ENCODE results near the gene UFL1. TPM values are rescaled to one million over a fixed set of nuclear protein-coding genes. Genes with fewer than 3 reads are reported as not detected.

UFL1 gene
- total RNA-seq, 3 donors from 2014 or later, result 21.5 to 24.9 (median 24.3) TPM

DNA sequence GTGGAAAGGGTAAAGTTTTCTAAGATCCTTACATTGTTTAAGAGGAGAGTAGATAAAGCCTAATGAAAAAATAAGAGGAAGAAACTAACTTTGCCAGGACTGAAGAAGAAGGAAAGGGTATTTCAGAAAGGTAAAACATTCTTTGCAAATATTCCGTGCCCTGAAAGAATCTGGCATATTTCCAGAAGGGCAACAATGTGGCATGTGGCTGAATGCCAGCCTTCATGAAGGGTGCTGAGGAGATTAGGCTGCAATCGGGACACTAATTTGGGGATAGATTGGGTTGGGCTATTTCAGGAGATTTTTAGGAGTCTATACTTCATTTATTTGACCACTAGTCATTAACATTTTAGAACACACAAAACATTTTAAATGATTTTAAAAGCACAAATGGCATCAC lies 16.2 kb upstream of the UFL1 start:
- Histone ChIP-seq H3K4me3 (no peak overlapping the region), H3K36me3 (ENCODE audit: low read depth) (no peaks in the 10 kb centered on the region), H3K4me1 (ENCODE audit: low read depth) (no peaks in the 10 kb centered on the region), H3K9me3 (peaks cover 18% of the 10 kb centered on the region)
- ATAC-seq, result no peak
- TF ChIP-seq, protein P1, sequence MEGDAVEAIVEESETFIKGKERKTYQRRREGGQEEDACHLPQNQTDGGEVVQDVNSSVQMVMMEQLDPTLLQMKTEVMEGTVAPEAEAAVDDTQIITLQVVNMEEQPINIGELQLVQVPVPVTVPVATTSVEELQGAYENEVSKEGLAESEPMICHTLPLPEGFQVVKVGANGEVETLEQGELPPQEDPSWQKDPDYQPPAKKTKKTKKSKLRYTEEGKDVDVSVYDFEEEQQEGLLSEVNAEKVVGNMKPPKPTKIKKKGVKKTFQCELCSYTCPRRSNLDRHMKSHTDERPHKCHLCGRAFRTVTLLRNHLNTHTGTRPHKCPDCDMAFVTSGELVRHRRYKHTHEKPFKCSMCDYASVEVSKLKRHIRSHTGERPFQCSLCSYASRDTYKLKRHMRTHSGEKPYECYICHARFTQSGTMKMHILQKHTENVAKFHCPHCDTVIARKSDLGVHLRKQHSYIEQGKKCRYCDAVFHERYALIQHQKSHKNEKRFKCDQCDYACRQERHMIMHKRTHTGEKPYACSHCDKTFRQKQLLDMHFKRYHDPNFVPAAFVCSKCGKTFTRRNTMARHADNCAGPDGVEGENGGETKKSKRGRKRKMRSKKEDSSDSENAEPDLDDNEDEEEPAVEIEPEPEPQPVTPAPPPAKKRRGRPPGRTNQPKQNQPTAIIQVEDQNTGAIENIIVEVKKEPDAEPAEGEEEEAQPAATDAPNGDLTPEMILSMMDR (IDR thresholded peaks at IDR 0.05), result no peak
- intact Hi-C loops (cut with DNase I, micrococcal nuclease), result no loop called here
- DNase-seq, result no peak

DNA sequence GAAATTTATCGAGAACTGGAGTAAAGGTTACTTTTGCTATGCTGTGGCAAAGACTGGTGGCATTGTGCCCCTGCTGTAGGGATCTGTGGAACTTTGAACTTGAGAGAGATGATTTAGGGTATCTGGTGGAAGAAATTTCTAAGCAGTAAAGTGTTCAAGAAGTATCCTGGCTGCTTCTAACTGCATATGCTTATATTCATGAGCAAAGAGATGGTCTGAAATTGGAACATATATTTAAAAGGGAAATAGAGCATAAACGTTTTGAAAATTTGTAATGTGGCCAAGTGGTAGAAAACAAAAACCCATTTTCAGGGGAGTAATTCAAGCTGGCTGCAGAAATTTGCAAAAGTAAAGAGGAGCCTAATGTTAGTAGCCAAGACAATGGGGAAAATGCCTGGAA lies 12.3 kb upstream of the UFL1 start:
- Histone ChIP-seq H3K4me1 (ENCODE audit: low read depth) (no peaks in the 10 kb centered on the region), H3K36me3 (ENCODE audit: low read depth) (no peaks in the 10 kb centered on the region), H3K4me3 (no peak overlapping the region), H3K9me3 (peaks cover 11% of the 10 kb centered on the region)
- DNase-seq, result no peak
- TF ChIP-seq, protein P1 (IDR thresholded peaks at IDR 0.05), result no peak
- intact Hi-C loops (cut with DNase I, micrococcal nuclease), result no loop called here
- no peak for ATAC-seq

DNA sequence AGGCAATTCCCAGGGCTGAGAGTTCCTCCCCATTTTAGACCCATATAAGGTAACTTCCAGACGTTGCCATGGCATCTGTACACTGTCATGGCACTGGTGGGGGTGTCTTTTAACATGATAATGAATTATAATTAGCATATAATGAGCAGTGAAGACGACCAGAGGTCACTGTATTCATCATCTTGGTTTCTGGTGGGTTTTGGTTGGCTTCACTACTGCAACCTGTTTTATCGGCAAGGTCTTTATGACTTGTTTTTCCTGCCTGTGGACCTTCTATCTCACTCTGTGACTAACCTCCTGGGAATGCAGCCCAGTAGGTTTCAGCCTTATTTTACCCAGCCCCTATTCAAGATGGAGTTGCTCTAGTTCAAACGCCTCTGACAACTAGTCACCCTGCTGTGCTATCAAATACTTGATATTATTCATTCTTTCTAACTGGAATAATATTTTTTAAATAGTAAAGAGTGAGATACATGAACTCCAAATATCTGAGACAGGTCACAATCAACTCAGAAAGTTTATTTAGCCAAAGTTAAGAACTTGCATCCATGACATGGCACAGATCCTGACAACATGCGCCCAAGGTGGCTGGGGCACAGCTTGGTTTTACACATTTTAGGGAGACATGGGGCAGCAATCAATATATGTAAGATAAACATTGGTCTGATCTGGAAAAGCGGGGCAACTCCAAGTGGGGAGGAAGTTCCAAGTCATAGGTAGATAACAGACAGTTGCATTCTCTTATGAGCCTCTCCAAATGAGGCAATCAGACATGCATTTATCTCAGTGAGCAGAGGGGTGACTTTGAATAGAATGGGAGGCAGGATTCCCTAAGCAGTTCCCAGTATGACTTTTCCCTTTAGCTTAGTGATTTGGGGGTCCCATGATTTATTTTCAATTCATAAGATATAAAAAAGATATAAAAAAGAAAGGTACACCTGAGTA lies 1.2 kb upstream of the UFL1 start:
- Histone ChIP-seq H3K36me3 (ENCODE audit: low read depth) (no peaks in the 10 kb centered on the region), H3K9me3 (no peaks in the 10 kb centered on the region), H3K4me3 (no peak overlapping the region), H3K4me1 (ENCODE audit: low read depth) (peaks cover 21% of the 10 kb centered on the region)
- peak; percentile 19 for ATAC-seq
- intact Hi-C loops (cut with DNase I, micrococcal nuclease), result loop anchor here in 1 of 2 donors (10.0 kb wide), 1 partner anchor 374 kb away; the partner anchor contains the start of gene NDUFAF4
- TF ChIP-seq, protein P1 (IDR thresholded peaks at IDR 0.05), result no peak
- peak in 1 of 3 donors; percentile 37 for DNase-seq

DNA sequence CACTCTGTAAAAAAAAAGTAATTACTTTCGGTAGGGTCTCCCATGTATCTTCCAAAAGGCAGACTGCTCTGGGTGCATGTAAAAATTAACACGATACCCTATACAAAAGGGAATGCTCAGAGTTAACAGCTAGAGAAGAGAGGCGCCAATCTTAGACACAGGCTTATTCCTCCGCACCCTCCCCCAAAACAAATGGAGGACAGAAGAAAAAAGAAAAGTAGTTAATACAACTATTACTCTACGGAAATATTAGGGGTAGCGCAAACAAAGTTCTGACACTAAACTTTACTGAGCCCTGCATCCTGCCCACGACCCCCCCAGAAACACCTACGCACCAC lies 331 bp upstream of the UFL1 start:
- Histone ChIP-seq H3K36me3 (ENCODE audit: low read depth) (no peaks in the 10 kb centered on the region), H3K4me1 (ENCODE audit: low read depth) (peaks cover 21% of the 10 kb centered on the region), H3K9me3 (no peaks in the 10 kb centered on the region), H3K4me3 (peak overlapping the region; percentile 43)
- TF ChIP-seq, protein P1 (IDR thresholded peaks at IDR 0.05), result no peak
- DNase-seq (no peak), ATAC-seq (peak; percentile 15)
- intact Hi-C loops (cut with DNase I, micrococcal nuclease), result loop anchor here in 1 of 2 donors (10.0 kb wide), 1 partner anchor 374 kb away; the partner anchor contains the start of gene NDUFAF4

DNA sequence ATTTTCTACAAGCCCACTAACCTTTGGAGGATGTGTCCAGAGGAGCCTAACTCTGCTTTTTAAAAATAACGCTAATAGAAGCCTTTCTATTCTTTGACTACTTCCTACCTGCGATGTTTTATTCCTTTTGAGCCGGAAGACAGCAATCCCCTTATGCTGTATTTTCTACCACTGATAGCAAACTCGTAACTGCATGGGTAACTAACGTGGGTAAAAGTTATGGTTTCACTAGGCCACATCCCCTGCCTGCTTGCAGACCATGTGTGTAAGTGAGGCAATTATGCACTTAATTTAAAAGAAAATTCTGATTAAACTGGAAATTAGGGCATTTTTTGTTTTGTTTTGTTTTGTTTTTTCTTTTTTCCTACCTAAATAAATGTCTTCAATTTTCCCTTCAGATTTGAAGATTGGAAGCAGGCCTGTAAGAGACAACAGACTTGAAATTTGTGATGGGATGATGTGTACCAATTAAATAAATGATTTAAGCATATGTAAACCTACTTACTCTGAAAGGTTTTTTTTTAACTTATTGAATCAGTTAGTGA lies 931 bp downstream of the UFL1 start:
- Histone ChIP-seq H3K9me3 (no peaks in the 10 kb centered on the region), H3K4me3 (peak overlapping the region; percentile 43), H3K4me1 (ENCODE audit: low read depth) (peaks cover 21% of the 10 kb centered on the region), H3K36me3 (ENCODE audit: low read depth) (no peaks in the 10 kb centered on the region)
- TF ChIP-seq, protein P1 (IDR thresholded peaks at IDR 0.05), result no peak
- intact Hi-C loops (cut with DNase I, micrococcal nuclease), result loop anchor here in 1 of 2 donors (10.0 kb wide), 1 partner anchor 372 kb away; the partner anchor contains the start of gene NDUFAF4
- ATAC-seq, result peak; percentile 9
- DNase-seq, result peak in 1 of 3 donors; percentile 34
